GM20000 (cell line): ENCODE data around the gene WDFY3.
"Not testable (repeated sequence)": the region's sequence is repeated elsewhere in the genome, so short reads cannot be mapped to it uniquely, and the experiment has no call there.

Experiments
- DNase-seq: peaks from one replicate; pipeline ENCODE4 v3.0.0; 2012; ENCODE audit warnings: low spot score
- TF ChIP-seq, protein P1 (sequence below): IDR thresholded peaks from 2 replicates; pipeline ENCODE4 v1.5.1; 2012; ENCODE audit warnings: mild to moderate bottlenecking, control low read depth; ENCODE audit errors: extremely low read depth, missing control alignments

Gene WDFY3

DNA sequence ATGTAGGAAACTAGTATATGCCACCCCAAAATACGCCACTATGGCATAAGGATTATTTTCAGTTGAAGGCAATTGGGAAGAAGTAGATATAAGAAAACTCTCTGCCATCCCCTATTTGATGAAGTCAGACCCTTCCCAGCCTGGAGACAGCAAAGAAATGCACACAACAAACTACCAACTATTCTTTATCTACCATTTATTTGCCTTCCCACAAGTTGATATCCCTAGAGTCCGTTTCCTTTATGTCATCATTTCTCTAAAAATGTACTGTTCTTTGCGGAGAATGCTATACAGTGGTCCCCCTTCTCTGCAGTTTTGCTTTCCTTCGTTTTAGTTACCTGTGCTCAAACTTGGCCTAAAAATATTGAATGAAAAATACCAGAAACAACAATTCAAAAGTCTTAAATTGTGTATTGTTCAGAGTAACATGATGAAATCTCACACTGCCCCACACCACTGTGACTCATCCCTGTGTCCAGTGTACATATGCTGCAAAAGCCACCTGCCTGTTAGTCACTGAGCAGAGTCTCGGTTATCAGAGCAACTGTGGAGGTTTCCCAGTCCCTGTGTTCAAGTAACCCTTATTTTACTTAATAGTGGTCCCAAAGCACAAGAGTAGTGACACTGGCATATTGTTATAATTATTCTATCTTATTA is 152.3 kb downstream of the WDFY3 start:
- no peak for DNase-seq
- TF ChIP-seq, protein P1, sequence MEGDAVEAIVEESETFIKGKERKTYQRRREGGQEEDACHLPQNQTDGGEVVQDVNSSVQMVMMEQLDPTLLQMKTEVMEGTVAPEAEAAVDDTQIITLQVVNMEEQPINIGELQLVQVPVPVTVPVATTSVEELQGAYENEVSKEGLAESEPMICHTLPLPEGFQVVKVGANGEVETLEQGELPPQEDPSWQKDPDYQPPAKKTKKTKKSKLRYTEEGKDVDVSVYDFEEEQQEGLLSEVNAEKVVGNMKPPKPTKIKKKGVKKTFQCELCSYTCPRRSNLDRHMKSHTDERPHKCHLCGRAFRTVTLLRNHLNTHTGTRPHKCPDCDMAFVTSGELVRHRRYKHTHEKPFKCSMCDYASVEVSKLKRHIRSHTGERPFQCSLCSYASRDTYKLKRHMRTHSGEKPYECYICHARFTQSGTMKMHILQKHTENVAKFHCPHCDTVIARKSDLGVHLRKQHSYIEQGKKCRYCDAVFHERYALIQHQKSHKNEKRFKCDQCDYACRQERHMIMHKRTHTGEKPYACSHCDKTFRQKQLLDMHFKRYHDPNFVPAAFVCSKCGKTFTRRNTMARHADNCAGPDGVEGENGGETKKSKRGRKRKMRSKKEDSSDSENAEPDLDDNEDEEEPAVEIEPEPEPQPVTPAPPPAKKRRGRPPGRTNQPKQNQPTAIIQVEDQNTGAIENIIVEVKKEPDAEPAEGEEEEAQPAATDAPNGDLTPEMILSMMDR, result no peak

DNA sequence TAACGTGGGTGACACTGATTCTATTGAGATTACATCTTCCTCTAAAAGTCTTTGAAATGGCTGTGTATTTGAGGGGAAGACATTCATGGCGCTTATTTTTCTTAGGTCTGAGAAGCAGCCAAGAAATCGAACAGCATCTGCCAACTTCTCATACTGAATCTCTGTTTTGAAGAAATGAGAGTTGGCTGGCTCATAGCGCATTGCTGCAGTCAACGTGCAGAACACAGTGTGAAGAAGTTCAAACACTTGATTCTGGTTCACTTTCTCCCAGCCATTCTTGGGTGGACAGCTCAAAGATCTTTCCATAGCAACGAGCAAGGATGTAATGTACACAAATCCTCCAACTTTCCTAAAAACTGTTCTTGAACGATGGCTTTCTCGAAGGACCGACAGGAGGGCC is 156.5 kb downstream of the WDFY3 start:
- no peak for DNase-seq
- TF ChIP-seq, protein P1, result no peak

DNA sequence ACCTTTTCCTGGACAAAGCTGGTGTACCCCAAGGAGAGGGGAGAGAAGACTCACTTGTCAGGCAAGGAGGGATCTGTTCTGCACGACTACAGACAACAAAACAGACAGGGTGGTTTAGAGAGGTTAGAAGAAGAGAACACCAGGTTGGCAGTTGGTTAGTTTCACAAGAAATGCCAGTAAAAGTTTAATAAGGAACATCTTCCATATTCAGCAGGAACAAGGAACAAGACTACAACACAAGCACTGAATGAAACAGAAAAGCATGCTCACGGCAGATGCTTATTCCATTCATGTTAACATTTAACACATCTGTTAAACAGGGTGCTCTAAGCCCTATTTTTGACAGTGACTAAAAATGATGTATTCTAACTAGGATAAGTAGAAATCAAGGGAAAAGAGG is 158.2 kb downstream of the WDFY3 start:
- DNase-seq, result no peak
- TF ChIP-seq, protein P1, result no peak

DNA sequence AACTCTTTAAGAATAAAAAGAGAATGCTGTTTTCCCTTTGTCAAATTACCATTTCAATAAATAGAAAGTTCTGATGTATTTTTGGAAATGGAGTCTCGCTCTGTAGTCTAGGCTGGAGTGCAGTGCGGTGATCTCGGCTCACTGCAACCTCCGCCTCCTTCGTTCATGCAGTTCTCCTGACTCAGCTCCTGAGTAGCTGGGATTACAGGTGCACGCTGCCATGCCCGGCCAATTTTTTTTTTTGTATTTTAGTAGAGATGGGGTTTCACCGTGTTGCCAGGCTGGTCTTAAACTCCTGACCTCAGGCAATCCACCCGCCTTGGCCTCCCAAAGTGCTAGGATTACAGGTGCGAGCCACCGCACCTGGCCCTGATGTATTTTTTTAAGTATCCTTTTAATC is 159.9 kb downstream of the WDFY3 start:
- DNase-seq, result not testable (repeated sequence)

DNA sequence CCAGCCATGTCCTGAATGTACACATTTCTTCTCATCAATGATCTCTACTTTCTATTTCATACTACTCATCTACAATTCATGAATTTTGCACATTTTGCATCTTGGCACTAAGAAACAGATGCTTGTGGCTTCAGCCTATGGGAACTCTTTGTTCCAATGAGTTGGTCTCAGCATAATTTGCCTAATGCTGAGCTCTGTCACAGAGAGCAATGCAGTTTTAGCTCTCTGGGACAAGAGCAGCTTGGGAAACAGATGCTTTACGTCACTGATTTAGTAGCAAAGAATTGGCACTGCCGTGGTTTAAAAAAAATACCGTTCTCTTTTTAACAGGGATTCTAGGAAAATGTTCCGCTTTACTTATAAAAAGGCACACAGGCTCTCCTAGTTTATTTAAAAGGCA is 162.4 kb downstream of the WDFY3 start:
- TF ChIP-seq, protein P1, result no peak
- DNase-seq, result no peak

DNA sequence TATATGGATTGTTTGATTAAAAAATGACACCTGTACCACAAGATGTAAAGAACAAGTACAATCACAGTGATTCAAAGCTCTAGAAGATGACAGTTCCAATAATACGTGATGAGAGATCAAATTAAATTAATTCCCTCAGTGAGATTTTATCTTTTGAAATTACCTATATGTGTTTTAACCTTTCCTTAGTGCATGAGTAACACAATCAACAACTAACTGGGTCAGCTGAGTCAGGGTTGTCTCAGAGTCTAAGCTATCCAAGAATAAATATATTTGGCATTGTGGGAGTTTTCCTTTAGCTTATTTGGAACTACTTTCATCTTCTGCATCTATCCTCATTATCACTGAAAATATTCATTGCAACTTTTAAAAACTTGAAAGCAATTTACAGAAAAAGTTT is 162.8 kb downstream of the WDFY3 start:
- no peak for DNase-seq
- TF ChIP-seq, protein P1, result no peak

DNA sequence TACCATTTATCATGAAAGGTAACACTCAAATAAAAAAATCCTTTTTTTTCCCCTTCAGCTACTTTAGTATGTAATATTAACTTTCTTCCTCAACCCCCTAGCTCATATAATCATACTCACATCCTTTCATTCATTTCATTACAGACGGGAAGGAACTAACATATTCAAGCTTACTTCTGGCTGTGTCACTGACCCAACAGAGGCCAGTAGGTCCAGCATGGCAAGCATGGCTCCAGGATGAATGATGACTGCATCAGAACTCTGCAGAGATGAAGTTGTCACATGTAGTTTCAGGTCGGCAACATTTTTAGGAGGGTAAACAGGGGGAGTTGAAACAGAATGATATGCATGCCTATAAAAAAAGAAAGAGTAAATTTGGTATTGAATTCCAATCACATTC is 163.4 kb downstream of the WDFY3 start:
- no peak for DNase-seq
- TF ChIP-seq, protein P1, result no peak

DNA sequence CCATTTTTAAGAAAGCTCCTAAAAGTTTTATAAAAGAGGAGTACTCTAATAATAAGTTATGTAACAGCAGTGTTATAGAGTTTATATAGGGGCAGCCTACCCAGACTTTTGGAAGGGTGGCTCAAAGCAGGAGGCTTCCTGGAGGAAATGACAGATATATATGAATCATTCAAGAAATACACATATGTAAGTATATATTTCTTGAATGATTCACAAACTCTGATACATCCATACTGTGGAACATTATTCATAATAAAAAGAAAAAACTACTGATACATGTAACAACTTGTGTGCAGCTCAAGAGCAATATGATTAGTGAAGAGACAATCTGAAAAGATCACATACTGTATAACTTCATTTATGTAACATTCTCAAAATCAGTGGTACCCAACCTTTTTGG is 166.2 kb downstream of the WDFY3 start:
- TF ChIP-seq, protein P1, result no peak
- no peak for DNase-seq
